Hair follicular keratinocyte (primary cell): ENCODE measurements around the gene LY86. TPM values are rescaled to one million over a fixed set of nuclear protein-coding genes. Genes with fewer than 3 reads are reported as not detected.

Source experiments
- total RNA-seq: library from RNA; depleted of rRNA; stranded (reverse); fragments of >200 nt; gene quantifications from 2 replicates; pipeline ENCODE4 v1.2.3, GENCODE V29; 2015

Gene LY86
- total RNA-seq, result not detected in 2 replicates

GRCh38 chr6:6588064-6588923 is at the start of gene LY86:
Gene LY86, plus strand, starts transcription at chr6:6588720. Its CDS starts 15 bp downstream, at chr6:6588735.

